GM18520 (cell line): ENCODE measurements around the gene RNF39.

Experiments
- ATAC-seq: cut with Tn5 transposase; IDR thresholded peaks from one replicate; pipeline ENCODE4 v1.9.1; 2021; ENCODE audit not compliant: unreplicated experiment

Gene RNF39

DNA sequence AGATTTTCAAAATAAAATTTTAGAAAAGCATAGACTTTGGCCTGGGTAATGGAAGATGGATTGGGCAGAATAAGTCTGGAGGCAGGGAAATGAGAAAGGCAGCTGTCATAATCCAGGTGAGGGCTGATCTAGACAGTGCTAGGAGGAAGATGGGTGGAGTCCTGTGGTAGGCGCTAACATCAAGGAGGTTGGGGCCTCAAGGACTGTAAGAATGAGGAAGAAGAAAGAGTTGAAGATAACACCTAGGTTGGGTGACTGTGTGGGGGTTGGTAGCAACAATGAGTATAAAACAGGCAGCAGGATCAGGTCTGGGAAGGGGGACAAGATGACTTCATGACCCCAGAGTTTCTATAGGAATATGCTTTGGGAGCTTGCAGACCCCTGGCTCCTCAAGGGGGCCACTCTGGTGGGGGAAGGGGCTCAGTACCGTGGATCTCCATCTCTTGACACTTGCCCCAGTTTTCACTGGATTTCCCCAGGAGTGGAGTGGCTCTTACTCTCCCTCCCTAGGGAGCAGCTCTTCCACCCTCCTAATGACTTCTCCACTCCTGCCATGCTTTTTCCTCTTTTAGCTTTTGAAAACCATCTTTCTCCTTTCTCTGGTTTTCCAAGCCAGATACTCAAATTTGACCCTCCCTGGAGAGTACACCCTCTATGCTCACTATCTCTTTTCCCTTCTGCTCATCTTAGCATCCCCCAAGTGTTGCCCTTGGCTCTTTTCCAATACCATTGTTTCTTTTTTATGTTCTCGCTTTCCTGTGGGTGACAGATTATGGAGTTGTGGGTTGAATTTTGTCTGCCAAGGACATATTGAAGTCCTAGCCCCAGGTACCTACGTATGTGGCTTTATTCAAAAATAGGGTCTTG, 22.6 kb upstream of the RNF39 start:
- no peak for ATAC-seq

DNA sequence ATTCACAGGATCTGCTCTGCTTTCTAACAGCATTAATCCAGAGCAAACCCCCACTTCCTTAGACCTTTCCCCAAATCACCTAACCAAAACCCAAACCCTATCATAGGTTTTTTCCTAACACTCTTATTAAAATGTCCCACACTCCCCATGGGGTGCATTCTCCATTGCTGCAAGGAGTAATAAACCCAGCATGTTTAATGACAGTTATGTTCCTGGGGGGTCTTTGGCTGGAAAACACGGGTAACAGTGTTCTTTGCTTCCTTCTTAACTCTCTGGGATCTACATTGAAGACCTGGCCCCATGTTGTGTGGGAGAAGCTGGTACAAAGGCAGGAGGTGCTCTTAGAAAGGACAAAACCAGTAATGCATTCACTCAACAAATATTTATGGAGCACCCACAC, 21.3 kb upstream of the RNF39 start:
- ATAC-seq = no peak

DNA sequence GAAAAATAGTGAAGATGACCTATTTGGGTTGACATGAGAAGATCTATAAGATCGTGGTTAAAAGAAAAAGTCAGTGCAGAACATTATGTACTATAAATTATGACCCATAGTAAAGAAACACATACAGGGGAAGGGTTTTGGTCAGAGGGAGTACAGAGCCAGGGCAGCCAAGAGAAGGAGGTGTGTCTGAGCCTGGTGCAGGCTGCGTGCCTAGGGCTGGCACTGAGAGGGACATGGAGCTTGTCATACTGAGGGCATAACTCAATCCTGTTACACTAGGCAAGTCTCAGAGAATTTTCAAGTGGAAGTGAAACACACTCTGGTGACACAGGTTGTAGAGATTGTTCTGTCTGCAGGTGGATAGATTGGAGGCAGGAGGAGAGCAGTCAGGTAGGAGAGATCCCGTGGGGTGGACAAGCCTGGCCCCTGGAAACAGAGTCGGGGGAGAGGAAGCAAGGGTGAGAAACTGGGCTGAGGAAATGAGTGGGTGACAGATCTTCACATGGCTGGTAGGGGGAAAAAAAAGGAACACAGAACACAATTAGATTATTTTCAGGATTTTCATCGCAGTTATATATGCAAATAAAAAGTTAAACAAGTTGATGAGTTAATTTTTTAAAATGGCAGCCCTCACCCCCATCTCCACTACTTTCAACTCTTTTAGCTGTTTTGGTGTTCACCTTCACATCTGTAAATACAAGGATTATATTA, 18.5 kb upstream of the RNF39 start:
- no peak for ATAC-seq

DNA sequence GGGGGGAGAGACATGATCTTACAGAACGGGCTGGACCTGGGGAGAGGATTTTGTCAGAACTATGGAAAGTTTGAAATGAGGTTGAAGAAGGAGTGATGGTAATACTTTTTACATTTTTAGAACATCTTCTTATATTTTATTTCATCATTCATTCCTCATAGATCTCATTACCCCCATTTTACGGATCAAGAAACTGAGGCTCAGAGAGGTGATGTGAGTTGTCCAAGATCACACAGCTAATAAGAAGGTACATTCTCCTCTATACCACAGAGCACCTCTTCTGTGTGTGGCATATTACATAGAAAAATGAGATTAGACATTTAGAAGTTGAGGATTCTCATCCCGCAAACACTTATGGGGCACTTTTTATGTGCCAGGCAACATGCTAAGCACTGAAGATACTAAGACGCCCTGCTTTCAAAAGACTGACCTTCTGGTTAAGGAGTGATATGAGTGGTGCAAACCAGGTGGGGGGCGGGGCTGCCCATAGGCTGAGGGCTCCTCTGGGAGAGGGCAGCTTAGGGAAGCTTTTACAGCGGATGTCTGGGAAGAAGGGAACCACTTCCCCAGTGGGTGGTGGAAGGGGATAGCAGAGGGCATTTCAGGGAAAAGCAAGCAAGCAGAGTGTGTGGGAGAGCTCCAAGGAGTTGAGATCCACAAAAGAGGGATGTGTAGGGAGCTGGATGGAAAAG, 17.4 kb upstream of the RNF39 start:
- no peak for ATAC-seq

DNA sequence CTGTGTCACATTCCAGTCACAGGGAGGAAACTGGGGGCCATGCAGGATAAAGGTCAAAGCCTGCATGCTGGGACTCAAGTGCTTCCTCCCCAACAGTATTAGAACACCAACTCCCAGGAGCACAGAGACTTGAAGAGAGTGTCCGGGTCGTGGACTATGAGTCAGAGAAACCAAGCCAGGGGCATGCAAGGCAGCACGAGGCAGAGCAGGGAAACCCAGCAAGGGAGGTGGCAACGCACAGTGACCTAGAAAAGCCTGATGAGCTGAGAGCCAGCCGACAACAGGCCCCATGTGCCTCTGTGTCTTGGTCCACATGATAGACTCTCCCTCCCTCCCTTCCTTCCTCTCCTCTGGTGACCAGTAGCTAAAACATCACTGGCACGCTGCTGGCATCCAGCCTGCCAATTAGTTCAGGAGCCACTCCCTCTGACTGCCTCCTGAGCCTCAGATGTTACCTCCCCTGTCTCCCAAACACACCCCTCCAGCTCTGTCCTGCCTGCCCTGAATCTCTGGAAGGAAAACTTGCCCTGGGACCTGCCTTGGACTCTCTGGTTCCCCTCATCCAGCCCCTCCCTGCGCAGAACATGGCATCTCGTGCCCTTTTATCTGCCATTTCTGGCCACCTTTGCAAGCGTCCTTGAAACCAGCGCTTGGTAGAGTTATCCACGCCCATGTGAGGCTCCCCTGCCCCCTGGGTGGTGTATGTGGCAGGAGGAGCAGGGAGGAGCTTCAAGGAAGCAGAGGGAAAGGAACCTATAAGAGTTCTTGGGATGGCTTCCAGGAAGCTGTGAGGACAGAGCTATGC, 16.2 kb upstream of the RNF39 start:
- ATAC-seq = no peak

DNA sequence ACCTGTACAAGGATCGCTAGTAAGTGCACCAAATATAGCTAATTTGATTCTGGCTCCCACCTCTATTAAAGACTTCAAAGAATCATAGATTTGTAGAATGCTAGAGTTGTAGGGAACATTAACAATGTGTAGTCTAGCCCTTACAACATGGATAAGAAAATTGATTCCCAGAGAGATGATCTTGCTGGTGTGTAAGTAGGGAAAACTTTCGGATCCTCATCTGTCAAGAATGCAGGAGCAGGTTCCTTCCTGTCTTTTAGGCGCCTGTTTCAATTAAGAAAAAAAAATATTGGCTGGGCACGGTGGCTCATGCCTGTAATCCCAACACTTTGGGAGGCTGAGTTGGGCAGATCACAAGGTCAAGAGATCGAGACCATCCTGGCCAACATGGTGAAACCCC, 12.3 kb upstream of the RNF39 start:
- no peak for ATAC-seq

DNA sequence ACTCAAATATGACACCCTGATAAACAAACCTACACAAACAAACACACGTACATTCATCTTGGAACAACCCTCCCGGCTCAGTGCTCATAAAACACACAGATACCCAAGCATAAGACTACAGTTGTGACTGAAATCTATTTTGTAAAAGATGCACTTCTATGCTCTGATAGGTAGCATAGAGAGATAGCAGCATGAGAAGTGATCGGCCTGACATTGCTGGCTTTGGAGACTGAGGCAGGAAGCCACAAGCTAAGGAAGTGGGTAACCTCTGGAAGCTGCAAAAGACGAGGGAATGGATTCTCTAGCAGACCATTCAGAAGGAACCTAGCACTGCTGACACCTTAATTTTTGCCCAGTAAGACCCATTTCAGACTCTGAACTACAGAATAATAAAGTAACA, 1.6 kb upstream of the RNF39 start:
- ATAC-seq = no peak

DNA sequence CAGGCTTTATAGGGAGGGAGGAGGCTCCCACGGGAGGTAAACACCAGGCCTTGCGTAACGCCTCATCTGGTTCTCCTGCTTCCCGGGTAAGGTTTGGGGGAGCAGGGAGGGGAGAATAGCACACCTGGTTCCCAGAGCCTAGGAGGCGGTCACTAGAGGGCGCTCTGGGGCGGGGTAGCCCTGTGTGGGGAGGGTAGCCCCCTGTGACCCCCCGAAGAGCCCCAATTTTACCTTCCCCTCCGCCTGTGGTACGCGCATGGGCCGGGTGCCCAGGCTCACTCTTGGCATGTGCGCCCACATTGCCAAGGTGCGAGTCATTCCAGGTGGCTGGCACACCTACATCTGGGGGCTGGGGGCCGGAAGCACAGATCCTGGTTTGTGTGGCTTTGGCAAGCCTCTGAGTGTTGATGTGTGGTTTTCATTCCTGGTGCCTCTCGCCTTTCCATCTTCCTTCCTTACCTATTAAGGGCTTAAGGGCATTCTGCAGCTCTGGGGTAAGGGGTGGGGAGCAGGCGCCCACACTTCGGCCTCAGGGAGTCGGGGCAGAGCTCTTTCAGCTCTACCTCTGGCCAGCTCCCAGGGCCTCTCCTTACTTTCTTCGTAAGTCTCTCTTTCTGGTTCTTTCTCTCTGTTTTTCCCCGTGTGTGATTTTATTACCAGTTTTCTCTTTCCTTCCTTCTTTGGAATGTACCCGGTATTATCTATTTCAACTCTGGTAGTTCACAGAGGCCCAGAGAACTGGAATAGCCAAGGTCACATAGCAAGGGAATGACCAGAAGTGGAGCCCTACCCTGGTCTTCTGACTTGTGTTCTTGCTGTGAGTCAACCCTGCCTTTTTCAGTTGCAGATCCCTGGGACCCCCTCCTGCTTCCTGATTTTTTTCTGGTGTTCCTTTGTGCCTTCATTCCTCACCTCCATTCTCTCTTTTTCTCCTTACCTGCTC, 492 bp upstream of the RNF39 start:
- no peak for ATAC-seq

DNA sequence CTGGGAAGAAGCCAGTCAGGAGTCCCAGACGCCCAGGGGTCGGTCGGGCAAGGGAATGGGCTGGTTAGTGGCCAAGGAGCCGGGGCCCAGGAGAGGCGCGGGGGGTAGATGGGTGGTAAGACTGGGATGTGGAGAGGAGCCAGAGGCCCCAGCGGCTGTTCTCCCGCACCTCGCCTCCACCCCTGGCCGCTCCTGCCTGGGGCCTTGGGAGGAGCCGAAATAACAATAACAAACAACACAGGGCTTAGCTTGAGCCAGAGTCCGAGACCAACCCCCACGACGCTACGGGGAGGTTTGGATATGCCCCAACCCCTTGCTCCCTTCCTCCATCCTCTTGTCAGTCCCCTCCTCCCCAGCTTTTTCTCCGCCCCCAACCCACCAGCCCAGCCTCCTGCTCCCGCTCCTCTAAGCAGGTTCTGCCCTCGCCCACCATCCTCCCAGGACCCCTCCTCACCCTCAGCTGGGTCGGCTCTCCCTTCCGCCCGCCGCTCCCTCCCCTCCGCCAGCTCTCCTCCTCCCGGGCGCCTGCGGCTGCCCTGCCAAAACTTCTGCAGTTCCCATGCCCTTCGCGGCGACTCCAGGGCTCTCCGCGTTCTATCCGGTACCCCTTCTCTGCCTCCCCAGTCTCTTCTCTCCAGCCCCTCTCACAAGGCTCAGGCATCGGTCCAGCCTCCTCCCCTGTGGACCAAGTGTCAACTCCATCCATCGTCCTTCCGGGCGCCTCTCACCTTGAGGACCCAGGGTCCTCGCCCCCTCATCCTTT, 1.1 kb downstream of the RNF39 start:
- ATAC-seq = no peak

DNA sequence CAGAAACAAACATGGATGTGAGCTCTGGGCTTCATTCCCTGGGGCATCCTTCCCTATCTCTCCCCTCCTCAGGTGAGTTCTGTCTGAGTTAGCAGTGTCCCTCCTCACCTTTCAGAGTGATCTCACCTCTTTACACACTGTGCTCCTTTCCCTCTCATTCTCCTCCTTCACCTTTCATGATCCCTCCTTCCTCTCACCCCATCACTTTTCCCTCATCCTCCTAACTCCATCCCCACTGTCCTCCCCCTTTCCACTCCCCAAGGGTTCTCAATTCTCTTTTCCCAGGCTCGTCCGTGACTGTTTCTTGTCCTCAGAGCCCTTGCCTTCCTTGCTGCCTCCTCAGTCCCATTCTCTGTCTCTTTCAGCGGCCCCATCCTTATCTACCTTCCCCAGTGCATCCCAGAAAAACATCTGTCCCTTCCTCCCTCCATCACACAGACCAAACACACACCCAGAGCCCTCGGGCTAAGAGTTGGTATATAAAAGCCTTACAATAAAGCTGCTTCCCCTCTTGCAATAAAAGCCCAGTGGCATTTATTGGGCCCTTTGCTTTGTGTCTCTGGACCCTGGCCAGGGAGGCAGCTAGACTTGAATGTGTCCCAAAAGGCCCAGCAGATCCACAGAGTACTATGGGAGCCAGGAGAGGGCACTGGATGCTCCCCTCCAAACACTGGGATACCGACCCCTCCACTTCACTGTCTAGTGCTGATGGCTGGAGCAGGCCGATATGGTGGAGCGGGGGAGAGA, 1.9 kb downstream of the RNF39 start:
- no peak for ATAC-seq

DNA sequence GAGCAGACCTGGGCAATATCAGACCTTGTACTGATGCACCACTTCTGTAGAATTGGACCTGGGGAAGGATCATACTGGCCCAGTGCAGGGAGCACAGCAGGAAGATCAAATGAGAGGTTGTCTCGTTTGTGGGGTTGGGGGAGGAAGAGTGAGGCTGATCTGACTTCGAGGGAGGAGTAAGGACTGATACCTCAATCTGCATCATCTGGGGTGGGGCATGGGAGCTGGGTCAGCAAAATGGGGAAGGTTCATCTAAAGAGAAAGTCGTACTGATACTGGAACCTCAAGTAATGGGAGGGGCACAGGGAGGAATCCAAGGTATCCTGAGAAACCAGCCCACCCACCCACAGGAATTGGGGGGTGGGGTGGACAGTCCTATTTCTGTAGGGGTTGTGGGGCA, 3.7 kb downstream of the RNF39 start:
- no peak for ATAC-seq

DNA sequence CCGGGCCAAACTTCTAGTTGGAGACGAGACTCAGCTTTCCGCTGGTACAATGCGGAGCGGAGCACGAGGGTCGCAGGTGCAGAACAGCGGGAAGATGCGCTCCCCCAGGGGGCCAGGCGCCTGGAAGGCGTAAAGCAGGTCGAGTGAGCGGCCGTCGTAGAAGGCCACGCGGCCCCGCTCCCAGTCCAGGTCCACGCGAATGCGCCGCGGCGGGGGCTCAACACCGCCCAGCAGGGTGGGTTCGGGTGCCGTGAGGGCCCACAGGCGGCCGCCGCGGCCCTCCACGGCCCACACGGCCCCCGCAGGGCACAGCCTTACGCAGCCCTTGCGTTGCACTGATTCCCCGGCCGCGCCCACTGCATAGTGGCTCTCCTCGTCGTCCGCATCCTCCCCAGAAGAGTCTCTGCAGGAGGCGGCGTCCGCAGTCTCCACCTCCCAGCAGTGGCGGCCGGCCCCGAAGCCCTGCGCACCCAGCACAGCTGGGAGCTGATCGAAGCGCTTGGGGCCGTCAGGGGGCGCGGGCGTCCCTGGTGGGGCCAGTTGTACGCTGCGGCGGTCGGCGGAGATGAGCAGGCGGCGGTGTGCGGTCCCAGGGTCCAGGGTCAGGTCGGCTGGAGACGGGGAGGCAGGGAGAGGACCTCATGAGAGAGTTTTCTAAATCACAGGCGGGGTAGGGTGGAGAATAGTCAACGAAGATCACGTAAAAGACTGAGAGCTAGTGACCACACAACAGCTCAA, 4.3 kb downstream of the RNF39 start:
- ATAC-seq = no peak

DNA sequence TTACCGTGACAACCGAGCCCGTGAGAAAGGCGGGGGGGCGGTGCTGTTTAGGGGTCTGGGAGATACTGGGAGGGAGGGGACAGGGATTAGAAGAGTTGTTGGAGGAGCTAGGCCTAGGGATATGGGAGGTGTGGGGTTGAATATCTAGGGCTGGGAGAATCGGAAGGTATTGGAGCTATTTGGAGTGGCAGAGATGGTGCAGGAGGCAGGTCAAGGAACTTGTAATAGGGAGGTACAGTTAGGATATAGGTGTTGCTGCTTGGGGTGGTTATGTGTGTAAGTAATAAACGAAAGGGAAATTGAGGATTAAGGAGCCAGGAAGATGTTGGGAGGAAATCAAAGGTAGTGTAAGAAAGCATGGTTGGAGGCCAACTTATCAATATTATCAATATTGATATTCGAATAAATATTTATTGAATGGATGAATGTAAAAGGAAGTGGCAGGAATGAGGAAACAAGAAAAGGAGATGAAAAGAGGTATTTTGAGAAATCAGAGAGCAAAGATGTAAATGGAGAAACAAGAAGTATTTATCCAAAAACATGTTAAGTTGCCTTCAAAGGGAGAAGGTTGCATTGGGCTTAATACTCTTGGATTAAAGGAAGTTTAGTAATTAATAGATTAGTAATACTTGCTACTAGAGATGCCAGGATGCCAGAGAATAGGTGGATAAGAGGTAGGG, 8.0 kb downstream of the RNF39 start:
- no peak for ATAC-seq

DNA sequence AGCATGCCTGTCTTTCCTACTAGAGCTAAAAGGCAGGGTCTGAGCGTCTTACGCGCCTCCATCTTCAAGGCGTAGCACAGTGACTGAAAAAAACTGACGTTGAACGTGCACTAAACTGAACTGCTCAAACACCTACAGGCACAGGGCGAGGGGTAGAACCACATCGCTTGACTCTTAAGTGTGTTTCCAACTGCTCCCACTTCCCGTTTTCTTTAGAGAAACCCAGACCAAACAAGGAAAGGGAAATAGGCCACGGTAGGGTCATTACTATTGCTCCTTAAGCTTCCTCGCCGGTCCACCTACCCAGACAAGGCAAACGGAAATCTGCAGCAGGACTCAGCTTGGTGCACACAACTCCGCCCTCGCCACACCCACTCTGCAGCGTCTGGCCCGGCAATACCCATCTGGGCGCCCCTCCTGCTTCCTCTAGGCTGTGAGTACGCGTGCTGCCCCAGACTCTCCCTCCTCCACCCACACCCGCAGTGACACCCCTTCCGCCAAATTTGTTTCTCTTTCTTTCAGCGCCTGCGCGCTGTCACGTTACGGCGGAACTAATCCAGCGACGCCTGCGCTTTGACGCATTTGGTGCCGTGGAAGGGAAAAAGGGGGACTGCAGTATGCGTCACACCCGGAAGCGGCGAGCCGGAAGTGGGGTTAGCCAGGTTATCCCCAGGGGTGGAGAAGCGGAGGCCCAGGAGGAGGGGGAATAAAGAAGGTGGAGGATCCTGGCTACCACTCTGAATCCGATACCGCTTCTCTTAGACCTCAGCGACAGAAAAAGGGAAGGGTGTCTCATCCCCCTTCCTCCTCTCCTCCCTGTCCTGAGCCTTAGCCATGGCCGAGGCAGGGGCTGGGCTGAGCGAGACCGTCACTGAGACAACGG, 8.8 kb downstream of the RNF39 start, which contains the start of gene PPP1R11:
PPP1R11 (plus strand) TSS at position 622 of the 883 bp plus-strand sequence; CDS start at position 835, 213 bp downstream.
- ATAC-seq = peak; percentile 90

DNA sequence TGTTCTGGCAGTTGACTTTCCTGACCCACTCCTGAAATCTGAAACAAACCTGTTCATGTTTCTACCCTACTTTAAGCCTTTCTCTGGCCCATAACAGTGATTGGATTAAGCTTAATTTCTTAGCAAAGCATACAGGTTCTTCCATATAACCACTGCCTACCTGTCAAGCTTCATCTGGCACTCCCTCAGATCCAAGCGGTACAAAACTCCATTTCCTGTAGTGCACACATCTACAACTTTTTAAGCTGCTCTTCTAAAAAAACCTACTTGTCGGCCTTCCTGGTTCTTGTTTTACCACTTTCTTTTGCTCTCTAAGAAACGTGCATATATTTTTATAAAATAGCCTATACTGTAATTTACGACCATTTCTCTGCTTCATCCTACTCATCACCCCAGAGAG, 9.5 kb downstream of the RNF39 start:
- peak; percentile 1 for ATAC-seq

DNA sequence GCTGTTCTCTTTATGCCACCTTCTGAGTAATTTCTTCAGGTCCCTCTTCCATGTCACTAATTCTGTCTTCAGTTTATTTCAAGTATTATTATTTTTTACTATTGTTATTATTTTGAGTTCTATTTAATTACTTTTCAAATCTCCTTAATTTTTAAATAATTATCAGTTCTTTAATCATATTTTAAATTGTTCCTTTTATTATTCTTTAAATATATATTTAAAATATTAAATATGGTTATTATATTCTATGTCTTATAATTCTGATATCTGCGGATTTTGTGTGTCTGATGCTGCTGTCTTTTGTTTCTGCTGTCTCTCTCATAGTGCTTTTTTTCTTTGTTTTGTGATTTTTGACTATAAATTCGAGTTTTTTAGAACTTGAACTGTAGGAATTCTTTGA, 12.3 kb downstream of the RNF39 start:
- no peak for ATAC-seq
